ENCODE results near the gene TP53TG5.
"Not testable (repeated sequence)": the region's sequence is repeated elsewhere in the genome, so short reads cannot be mapped to it uniquely, and the experiment has no call there.

The TP53TG5 gene

GRCh38 chr20:45366192-45366591, 11.9 kb downstream of the TP53TG5 start:
- DNase-seq = no peak

- DNase-seq = peak in 1 of 2 experiments; percentile 2
Measured at GRCh38 chr20:45365444-45365970, 12.6 kb downstream of the TP53TG5 start.

GRCh38 chr20:45363611-45364492, 14.3 kb downstream of the TP53TG5 start:
- DNase-seq = no peak

DNA sequence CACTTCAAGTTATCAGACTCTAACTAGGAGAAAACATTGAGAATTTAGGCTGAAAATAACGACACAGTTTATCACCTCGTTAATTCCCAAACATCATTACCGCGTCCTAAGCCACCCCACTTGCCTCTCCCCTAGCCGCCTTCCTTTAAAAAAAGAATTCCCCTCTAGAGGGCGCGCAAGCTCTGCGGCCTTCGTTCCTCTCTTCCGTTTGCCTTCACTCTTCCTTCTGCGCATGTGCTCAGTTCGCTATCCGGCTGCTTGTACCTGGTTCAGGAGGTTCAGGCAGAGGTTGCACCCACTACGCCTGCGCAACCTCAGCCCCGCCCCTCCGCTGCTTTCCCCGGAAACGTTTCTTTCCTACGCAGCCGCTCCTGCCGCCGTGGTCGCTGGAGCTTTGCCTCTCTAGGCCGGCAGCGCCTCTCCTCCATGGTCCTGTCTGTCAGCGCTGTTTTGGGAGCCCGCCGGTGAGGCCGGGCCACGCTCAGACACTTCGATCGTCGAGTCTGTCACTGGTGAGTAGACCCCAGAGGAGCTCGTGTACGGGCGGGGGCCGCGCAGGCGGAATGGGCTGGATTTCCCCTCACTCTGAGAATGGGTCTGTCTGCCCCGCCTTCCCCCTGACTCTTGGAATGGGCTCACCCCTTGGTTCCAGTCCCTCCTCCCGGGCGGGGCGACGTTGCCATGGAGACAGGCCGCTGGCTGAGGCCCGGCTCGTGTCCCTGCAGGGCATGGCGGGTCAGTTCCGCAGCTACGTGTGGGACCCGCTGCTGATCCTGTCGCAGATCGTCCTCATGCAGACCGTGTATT, 15.1 kb downstream of the TP53TG5 start, which contains the start of gene SYS1:
SYS1 (plus strand) TSS at position 353 of the 807 bp plus-strand sequence; CDS start at position 729, 376 bp downstream.
- DNase-seq = peak; percentile 99 to 100

DNA sequence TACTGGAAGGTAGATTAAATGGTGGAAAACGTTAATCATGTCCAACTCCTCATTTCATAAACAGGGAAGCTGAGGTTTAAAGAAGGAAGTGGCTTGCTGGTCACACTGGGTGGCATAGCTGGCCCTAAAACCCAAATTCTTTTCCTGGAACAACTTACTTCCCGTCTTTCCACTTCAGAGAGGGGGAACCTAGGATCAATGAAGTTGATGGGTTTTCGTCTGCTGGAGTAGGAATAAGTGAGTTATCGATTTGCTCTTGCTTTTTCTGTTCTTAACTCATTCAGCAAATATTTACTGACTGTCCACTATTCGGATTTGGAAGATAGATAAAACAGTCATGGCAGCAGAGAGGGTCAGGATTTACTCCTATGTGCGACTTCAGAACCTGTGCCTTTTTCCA, 16.3 kb downstream of the TP53TG5 start:
- DNase-seq = no peak

GRCh38 chr20:45359406-45360148, 18.5 kb downstream of the TP53TG5 start:
- DNase-seq = no peak

DNA sequence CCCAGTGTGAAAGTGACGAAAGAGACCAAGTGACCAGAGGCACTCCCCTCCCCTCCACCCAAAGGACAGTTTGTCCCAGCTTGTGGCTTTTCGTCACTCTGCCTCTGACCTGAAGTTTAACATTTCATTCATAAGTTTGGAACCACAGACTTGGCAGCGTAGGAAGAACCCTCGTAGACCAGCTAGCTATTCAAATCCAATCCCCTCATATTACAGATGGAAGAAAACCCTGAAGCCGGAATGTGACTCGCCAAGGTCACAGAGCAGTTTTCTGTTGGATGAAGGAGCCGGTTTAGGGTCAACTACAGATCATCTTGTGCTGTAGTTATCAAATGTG, 19.1 kb downstream of the TP53TG5 start:
- DNase-seq = no peak

GRCh38 chr20:45358282-45359068, 19.6 kb downstream of the TP53TG5 start:
- DNase-seq = no peak

DNA sequence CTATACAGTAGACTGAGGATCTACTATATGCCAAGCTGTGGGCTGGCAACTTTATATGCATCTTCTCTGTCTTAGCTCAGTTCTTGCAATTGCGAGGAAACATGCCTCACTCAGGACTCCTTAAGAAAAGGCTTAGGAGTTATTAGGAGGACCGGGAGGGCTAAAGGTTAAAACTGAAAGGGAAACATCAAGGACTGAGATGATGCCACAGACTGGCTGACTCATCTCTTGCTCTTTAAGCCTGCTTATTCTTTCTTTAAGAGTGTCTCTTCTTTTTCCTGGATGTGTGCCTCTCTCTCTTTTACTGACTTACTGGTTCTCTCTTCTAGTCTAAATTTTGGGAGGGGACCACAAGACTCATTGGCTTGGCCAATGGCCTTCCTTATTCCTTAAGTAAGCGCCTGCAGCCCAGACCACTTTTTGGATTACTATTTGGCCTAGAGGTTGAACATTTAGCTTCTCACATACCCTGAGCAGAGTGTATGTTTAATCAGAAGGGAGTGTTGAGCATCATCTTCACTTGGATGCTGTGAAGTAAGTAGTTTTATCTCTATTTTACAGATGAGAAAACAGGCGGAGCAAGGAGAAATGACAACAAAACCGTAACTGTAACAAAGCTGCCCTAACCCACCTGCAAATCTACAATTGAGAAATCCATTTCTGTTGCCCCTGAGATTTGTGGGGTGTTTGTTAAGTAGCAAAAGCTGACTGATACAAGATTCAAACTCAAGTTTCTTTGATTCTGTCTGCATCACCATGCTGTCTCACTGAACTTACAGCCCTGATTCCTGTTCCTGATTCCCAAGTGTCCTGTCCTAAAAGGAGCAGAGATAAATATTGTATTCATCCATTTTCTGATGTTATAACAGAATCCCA, 22.7 kb downstream of the TP53TG5 start:
- DNase-seq = peak in 1 of 2 experiments; percentile 37

DNA sequence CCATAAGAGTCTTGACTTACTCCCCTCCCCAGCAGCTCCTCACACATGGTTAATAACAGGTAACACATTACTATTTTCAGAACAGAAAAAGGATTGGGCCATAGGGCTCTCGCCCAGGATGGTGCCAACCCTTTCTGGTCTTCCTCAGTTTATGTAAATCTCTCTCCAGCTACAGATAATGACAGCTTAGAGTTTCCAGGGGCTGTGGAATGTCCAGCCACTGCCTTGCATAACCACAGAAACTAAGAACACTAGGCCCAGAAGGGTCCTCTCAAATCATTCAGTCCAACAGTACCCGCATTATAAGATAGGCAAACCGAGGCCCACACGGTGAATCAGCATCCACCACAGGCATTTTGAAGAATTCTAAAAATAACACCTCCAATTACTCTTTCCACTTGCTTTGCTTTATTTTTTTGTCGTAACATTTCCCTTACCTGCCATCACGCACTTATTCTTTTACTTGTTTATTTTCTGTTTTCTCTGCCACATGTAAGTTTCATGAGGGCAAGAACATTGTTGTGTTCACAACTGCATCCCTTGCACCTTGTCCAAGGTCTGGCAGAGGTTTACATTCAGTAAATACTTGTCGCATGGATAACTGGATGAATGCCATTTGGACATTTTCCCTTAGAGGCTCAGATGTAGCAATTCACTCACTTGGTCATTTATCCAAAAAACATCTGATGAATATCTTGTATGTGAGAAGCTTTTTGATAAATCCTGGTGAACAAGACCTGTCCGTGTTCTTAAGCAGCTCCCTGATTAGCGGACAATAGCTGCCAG, 23.5 kb downstream of the TP53TG5 start:
- peak; percentile 53 to 54 for DNase-seq

DNA sequence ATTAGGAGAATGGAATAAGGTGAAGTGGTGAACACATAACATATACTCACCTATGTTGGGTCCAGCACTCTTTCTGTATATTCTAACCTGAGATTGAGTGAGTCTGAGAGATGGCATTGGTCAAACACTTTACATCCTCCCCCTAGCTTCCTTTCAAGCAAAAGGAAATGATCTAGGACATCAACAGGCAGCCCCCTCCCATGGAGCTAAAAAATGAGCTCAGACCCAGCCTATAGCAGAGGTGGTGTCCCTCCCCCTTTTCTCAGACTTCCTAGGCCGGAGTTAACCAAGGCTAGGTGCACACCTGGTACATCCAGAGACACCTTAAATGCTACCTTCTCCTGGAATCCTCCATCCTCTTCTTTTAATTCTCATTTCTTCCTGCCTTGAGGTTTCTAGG, 24.4 kb downstream of the TP53TG5 start:
- no peak for DNase-seq

DNA sequence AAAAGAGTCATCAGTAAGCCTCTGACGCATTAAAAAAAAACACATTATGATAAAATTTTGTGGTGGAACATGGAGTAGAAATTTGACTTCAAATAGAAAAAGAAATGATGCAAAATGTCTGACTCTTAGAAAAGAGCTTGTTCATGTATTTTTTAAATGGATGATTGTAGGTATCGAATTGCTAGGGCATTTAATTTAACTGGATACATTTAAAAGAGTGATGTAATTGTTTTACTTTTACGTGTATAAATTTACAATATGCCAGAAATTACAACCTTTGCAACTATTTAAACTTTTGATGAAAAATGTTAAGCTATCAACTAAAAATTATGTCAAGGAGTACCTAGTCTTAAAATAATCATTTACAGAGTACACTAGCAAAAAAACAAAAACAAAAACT, 25.4 kb downstream of the TP53TG5 start:
- DNase-seq = no peak

DNA sequence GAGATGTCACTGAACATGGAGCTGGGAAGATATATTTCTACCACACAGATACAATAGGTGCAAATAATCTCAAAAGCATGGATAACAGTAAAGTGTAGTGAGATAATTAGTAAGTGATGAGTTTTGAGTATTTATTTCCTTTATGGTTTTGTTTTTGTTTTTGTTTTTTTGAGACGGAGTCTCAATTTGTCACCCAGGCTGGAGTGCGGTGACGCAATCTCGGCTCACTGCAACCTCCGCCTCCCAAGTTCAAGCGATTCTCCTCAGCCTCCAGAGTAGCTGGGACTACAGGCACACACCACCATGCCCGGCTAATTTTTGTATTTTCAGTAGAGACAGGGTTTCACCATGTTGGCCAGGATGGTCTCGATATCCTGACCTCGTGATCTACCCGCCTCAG, 27.3 kb downstream of the TP53TG5 start:
- DNase-seq = not testable (repeated sequence)

GRCh38 chr20:45350217-45350616, 27.9 kb downstream of the TP53TG5 start:
- no peak for DNase-seq

DNA sequence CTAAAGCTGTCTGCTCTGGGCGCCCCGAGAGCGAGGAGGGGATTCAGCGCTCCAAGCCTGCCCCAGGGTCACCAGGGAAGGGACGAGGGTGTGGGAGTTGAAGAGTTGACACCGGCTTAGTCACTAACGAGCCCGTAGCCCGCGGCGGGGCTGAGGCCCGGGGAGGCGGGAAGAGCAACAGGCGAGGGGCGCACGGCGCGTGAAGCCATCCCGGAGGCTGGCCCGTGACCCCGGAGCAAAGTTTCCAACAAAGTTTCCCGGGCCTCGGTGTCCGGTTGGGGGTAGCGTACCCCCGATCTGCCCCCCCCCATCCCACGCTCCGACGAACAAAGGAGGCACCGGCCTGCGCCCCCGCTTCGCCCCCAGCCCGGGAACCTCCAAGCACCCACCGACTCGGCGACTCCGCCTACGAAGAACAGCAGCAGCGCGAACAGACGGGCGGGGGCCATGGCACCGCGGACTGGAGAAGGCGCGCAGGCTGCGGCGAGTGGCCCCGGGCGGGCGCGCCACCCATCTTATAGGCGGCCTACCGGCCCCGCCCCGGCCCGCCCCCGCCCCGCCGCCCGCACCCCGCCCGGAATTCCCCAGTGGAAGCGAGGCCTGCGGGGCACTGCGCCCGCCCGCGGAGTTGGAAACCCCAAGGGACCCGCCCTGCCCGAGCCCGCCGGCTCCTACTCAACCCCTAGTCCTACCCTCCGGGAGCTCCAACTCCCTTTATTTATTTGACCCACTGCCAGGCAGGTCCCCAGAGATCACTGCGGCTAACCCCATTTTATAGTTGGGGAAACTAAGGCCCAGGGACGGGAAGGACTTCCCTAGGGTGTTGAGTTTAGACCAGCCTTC, 30.0 kb downstream of the TP53TG5 start, which contains the start of gene SDC4:
SDC4 (minus strand) TSS at position 489 of the 843 bp plus-strand sequence; CDS start at position 449, 40 bp downstream.
- peak; percentile 75 to 81 for DNase-seq

- DNase-seq = no peak
Measured at GRCh38 chr20:45347297-45347935, 30.7 kb downstream of the TP53TG5 start.

- DNase-seq = no peak
Measured at GRCh38 chr20:45346851-45347250, 31.3 kb downstream of the TP53TG5 start.

GRCh38 chr20:45346291-45346718, 31.8 kb downstream of the TP53TG5 start:
- DNase-seq = no peak
